ENCODE results near the gene HMGXB3.
A peak's percentile ranks its signal among the peaks of the same experiment; 100 is the strongest.
"Not testable (repeated sequence)": the region's sequence is repeated elsewhere in the genome, so short reads cannot be mapped to it uniquely, and the experiment has no call there.

The HMGXB3 gene

DNA sequence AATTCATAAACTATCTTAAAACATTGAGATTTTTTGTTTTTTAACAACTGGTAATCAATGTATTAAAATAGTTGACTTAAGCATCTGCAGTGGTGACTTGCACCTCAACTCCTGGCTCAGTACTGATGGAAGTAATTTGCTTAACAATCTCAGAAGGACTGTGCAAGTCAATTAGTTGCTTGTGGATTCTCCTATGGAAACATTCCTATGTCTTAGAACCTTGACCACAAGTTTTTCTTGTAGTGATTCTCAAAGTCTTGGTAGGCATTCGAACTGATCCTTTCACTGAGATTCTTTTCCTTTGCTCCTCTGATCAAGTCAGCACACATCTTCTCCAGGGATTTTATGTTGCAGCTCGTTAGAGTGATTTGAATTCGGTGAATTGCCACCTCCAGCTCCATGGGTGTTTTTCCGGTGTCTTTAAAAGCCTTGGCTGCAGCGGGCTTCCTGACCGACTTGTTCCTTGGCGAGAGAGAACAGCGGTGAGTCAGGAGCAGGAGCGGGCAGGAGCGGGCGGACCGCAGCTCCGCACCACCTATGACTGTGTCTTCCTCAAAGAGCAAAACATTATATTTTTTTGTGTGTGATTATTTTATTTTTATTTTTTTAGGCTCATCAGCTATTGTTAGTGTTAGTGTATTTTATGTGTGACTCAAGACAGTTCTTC lies 21.1 kb downstream of the HMGXB3 start:
- DNase-seq: no peak

DNA sequence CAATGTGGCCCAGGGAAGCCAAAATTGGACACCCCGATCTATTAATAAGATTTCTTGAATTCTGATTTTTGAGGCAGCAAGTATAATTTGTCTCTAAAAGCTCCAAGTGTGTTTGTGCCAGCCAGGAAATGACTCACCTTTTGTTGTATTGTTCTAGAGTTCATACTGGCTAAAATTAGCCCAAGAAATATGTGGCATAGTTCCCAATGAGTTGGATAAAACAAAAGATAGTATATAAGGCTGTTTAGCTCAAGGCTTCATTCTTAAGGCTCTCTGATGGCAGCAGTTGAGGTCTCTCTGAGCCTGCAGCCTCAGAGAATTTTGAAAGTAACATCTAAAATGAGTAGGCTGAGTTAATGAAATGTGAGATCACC lies 21.6 kb downstream of the HMGXB3 start:
- DNase-seq: no peak

DNA sequence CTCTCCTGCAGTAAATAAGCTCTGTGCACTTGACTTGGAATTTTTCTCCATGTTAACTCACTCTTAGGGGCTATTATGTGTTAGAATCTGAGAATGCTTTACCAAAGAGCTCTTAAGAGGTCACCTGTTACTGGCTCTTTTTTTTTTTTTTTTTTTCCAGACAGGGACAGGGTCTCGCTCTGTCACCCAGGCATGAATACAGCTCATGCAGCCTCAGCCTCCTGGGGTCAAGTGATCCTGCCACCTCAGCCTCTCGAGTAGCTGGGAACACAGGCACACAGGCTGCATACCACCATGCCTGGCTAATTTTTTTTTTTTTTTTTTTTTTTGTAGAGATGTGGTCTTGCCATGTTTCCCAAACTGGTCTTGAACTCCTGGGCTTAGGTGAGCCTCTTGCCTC lies 22.1 kb downstream of the HMGXB3 start:
- no peak for DNase-seq

DNA sequence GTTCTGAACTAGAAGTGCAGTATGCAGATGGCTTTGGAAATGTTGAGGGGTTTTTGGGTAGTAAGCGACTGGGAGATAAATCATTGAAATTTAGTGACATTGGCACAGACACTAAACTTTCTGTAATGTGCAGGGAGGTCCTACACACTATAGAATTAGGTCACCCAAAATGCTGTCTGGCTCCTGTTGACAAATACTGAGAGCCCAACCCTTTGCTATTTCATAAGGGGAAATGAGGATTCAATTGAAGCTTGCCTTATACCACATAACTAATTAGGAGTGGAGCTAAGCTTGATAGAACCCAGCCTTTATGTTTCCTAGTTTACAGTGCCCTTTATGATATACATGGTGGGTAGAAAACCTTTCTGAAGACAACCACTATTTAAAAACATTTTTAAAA lies 22.6 kb downstream of the HMGXB3 start:
- no peak for DNase-seq

DNA sequence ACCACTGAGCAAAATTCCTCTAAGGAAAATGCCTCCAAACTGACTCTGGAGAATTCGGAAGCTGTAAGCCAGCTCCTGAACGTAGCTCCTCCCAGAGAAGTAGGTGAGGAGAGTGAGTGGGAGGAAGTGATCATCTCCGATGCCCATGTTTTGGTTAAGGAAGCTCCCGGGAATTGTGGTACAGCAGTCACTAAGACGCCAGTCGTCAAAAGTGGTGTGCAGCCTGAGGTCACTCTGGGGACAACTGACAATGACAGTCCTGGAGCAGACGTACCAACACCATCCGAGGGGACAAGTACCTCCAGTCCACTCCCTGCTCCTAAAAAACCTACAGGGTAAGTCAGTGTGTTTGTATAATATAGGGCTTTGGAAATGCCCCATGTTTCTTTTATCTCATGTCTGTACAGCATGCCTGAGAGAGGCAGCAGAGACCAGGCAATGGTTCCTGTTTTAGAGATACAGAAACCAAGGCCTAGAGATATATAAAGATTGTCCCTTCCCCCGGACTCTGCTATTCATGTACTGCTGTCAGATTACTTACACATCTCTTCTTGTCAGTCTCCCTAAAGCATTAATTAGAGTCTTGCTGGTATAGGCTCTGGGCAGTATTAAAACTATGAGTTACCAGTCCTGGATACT lies 23.9 kb downstream of the HMGXB3 start:
- DNase-seq: peak; percentile 69

DNA sequence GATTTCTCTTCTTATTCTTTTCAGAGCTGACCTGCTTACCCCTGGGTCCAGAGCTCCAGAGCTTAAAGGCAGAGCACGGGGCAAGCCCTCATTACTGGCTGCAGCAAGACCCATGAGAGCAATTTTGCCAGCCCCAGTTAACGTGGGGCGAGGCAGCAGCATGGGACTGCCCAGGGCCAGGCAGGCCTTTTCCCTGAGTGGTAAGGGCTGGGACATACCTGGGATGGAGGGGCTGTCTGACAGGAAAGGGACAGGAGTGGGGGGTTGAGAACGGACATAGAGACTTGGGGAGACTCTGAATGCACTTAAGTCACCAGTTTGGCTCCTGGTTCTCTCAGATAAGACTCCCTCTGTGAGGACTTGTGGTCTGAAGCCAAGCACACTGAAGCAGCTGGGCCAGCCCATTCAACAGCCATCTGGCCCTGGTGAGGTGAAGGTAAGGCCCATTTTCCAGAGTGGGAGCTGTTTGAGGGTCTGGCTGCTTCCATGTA lies 26.2 kb downstream of the HMGXB3 start:
- peak; percentile 76 for DNase-seq

DNA sequence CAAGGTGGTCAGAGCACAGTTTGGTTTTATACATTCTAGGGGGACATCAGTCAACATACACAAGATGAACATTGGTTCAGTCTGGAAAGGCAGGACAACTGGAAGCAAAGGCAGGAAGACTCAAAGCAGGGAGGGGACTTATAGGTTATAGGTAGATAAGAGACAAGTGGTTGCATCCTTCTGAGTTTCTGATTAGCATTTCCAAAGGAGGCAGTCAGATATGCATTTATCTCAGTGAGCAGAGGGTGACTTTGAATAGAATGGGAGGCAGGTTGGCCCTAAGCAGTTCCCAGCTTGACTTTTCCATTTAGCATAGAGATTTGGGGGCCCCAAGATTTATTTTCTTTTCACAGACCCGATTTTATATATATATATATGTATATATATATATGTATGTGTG lies 27.5 kb downstream of the HMGXB3 start:
- DNase-seq: not testable (repeated sequence)

DNA sequence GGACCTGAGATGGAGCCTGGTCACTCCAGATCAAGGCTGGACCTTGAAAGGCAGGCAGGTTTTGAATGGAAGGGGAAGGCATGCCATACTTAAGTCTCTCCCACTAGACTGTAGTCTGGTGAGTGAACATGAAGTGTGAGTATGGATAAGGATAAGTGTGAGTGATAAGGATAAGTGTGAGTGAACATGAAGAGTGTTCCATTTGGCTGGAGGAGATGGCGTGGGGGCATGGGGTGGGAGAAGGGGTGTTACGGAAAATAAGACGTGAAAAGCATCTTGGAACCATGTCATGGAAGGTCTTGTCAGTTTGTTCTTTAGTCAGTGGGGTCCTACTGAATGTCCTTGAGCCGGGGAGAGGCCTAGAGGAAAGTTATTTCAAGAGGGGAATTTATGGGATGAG lies 32.8 kb downstream of the HMGXB3 start:
- no peak for DNase-seq

DNA sequence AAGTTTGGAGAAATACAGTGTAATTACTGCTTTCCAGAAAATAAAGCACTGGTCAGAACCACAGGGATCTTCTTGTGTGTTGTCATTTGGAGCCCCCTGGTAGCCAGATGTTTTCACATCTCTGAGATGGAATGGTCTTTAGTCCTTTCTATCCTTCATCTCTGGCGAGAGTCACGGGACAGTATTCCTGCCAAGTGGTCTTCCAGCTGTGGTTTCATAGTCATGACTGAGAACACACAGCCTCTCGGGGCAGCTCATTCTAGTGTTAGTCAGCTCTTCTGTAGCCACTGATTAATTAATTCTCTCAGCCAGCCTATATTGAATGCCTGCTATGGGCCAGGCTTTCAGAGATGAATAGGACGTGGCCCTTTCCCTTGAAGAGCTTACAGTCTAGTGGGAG lies 34.1 kb downstream of the HMGXB3 start:
- no peak for DNase-seq

DNA sequence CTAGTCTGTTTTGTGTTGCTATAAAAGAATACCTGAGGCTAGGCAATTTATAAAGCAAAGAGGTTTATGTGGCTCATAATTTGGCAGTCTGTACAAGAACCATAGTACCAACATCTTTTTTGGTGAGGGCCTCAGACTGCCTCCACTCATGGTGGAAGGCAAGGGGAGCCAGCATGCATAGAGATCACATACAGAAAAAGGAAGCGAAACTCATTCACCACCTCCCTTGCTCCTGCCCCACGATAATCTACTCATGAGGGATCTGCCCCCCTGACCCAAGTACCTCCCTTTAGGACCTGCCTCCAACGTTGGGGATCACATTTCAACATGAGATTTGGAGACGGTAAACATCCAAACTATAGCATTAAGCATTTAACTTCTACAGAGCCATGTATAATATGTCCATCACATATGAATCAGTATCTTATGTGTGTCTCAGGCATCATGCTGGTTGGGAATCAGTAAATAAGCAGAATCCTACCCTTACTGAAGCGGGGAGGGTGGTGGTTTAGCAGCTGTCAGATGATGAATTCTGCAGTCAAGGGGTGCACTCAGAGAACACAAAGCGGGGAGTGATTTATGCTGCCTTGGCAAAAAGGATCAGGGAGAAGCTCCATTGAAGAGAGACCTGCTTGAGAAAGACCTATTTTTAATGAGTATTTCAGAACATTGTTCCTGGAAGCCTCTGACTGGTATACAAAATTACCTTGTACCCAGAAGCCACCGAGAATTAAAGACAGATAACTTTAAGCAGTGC lies 34.8 kb downstream of the HMGXB3 start:
- DNase-seq: peak; percentile 32

DNA sequence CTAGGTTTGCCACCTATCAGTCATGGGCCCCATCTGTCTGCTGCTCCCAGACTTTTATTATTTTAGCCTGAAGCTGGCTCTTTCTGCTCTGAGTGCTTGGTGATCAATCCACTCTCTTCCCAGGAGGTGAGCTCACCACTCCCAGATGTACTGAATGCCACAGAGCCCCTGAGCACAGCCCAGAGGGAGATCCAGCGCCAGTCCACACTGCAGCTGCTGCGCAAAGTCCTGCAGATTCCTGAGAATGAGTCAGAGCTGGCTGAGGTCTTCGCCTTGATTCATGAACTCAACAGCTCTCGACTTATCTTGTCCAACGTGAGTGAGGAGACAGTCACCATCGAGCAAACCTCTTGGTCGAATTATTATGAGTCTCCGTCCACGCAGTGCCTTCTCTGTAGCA lies 36.0 kb downstream of the HMGXB3 start:
- no peak for DNase-seq

DNA sequence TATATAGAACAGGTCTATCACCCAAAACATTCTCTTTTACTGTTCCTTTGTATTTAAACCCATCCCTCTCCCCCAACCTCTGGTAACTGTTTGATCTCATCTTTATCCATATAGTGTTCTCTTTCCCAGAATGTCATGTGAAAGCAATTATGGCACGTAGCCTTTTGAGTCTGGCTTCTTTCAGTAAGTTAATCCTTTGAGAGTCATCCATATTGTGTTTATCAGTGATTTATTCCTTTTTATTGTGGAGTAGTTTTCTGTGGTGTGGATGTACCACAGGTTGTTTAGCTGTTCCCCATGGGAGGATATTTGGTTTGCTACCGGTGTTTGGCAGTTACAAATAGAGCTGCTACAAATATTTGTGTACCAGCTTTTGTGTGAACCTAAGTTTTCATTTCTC lies 38.0 kb downstream of the HMGXB3 start:
- no peak for DNase-seq

DNA sequence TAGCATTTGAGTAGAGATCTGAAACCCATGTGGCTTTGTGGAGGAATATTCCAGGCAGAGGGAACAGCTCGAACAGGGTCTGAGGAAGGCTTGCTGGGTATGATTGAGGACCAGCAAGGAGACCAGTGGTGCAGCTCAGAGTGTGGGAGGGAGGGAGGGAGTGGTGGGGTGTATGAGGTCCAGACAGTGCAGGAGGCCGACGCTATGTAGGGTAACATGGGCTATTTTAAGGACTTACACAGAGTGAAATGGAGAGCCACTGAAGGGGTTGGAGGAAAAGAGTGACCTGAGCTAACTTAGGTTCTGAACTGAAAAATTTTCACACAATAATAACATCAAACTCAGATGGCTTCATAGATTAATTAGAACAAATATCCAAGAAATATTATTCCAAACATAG lies 41.9 kb downstream of the HMGXB3 start:
- DNase-seq: no peak

DNA sequence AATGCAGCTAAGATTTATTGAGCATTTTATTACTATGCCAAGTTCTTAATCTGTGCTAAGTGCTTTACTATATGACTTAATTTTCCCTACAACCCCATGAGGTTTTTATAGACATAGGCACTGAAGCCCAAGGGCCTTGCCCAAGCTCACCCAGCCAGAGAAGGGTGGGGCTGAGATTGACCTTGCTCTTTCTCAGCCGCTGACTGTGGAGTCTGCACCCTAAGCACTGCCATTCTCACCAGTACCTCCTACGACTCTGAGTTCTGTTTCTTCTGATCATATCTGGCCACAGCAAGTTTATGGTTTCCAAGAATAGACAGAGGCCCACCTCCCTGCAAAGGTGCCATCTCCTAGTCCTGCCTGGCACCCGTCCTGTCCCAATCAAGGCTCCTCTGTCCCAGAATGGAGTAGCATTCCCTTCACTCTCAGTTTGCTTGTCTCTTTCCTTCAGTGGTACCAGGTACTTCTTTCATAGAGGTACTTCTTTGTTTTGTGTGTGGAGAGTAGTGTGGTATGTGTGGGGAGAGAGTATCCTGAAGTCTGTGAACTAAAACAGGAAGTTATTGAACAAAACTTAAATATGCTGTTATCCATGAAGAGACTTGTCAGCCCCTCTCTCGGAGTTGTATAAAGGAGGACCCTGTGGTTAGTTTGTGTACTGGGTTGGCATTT lies 43.3 kb downstream of the HMGXB3 start:
- DNase-seq: peak; percentile 78

DNA sequence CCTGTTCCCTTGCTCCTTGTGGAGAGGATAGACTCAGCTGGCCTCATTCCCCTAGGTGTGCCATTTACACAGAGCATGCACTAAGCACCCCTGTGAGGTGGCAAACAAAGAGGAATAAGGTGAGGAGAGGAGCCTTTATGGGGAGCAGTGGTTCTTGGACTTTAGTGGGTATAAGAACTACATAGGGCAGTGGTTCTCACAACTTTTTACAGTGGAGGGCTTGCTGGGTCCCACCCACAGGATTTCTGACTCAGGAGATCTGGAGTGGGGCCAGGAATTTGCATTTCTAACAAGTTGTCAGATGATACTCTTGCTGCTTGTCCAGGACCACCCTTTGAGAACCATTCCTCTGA lies 43.8 kb downstream of the HMGXB3 start:
- no peak for DNase-seq

DNA sequence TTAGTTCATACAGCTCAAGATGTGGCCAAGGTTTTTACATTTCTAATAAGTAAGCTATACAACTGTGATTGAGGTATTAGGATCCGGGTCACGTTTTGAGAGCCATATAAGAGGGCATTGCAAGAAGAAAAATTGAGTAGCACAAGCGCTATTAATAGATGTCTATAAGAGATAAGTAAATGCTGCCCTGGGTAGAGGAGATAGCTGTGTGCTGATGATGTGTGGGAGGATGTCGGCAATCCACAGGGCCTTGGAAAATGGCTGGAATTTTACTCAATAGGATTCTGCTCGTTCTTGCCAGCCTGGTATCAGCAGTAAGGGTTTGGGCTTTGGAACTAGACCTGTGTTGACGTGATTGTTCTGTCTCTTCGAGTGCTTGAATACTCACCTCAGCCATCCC lies 44.2 kb downstream of the HMGXB3 start:
- no peak for DNase-seq

DNA sequence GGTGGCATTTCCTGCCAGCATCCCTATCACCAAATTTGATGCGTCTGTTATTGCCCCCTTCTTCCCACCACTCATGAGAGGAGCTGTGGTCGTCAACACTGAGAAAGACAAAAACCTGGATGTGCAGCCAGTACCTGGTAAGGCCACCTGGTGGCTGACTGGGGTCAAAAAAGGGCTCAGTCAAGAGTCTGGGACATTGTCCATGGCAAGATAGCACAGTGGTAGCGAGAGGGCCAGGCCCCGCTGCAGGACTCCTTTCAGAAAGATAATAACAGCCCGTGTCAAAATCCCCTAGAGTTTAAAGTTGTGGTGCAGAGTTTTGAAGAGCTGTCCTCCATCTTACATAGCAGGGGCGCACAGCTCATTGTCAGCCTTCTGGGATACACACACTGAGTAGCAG lies 45.0 kb downstream of the HMGXB3 start:
- no peak for DNase-seq

DNA sequence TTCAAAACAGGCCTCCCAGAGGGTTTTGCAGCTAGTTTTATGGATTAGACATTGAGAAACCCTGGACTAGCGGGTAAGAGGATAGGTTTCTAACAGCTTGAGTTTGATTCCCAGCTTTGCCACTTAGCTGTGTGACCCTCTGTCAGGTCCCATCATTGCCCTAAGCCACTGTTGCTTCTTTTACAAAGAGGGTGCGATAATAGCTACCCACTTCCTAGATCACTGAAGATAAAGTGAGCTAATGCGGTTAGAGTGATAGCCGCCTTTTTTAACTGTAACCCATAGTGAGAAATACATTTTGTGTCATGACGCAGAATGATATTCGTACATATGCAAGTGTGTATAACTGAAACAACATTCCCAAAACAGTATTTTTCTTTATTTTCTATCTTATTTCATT lies 45.5 kb downstream of the HMGXB3 start:
- no peak for DNase-seq

DNA sequence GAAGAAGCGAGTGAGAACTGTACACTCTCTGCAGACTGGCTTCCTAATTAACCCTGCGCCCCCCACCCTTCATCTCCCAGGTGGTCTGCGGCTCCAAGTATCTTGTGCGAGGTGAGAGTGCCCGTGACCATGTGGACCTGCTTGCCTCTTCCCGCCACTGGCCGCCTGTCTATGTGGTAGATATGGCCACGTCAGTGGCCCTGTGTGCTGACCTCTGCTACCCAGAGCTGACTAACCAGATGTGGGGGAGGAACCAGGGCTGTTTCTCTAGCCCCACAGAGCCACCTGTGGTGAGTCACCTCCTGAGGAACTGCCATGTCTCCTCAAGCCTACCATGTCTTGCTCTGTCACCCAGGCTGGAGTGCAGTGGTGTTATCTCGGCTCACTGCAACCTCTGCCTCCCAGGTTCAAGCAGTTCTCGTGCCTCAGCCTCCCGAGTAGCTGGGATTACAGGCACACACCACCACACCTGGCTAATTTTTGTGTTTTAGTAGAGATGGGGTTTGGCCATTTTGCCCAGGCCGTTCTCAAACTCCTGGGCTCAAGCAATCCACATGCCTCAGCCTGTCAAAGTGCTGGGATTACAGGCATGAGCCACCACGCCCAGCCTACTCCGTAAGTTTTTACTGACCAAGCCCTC lies 49.8 kb downstream of the HMGXB3 start:
- peak; percentile 26 for DNase-seq

DNA sequence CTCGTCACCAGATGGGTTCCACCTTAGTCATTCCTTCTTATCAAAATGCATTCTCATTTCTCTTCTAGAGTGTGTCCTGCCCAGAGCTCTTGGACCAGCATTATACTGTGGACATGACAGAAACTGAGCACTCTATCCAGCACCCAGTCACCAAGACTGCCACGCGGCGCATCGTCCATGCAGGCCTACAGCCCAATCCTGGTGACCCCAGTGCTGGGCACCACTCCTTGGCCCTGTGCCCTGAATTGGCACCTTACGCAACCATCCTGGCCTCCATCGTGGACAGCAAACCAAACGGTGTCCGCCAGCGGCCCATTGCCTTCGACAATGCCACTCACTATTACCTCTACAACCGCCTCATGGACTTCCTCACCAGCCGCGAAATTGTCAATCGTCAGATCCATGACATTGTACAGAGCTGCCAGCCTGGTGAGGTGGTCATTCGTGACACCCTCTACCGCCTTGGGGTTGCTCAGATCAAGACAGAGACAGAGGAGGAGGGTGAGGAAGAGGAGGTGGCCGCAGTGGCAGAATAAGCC lies 51.2 kb downstream of the HMGXB3 start:
- no peak for DNase-seq

DNA sequence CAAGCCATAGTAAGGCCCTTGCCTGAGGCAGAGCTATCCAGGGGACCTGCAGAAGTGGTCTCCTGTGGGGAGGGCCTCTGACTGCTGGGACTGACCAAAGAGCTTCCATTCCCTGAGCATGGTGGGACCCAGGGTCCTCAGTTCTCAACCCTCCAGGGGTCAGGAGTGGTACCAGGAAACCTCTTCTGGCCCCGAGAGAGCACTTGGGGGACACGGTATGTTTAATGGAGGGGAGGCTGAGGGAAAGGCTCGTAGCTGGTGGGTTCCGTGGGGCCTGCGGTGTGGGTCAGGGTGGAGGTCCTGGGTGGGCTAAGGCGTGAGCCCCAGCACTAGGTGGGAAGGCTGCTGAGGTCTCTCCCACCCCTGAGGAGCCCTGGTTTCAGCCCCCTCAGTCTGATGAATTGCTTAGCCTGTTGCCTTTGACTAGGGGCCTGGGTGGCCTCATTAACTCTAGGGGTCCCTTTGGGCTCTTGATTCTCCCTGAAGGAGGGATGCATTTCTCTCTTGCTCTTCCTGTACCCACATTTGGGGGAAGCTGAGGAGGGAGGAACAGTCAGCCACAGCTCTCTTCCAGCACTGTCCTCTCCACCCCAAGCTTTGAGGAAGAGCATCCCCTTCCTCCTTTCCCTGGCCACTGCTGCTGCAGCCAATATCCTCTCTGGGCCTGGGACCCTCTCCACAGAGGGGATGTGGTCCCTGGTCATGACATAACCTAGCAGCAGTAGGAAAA lies 51.9 kb downstream of the HMGXB3 start:
- DNase-seq: no peak
